SH-SY5Y (cell line): ENCODE measurements around the gene LRP8.

Experiments
- GATA2 ChIP-seq: IDR thresholded peaks from 2 replicates; pipeline ENCODE4 v1.6.1; 2011; ENCODE audit warnings: mild to moderate bottlenecking, low read depth, low read length
- GATA3 ChIP-seq: IDR thresholded peaks from 2 replicates; pipeline ENCODE4 v1.6.1; 2011; ENCODE audit warnings: low read depth, mild to moderate bottlenecking, low read length, moderate library complexity

GRCh38 chr1:53242381-53242780 is 85.5 kb downstream of the LRP8 start:
- no peak for TF ChIP-seq GATA3
- TF ChIP-seq GATA2: no peak
